H9 (cell line): Measurements from ENCODE around the gene ARID3C. TPM values are rescaled to one million over a fixed set of nuclear protein-coding genes. Genes with fewer than 3 reads are reported as not detected.

Experiments
- DNase-seq: peaks from one replicate; pipeline ENCODE4 v3.0.0-alpha.2; 2017
- H2AFZ ChIP-seq: one replicate; pipeline ENCODE4 v1.6.1; 2013; ENCODE audit warnings: mild to moderate bottlenecking, low read length, control low read depth, moderate library complexity
- H2AK5ac ChIP-seq: 2 replicates; pipeline ENCODE4 v1.6.1; 2013; ENCODE audit warnings: low read length, control low read depth, mixed read lengths; ENCODE audit not compliant: insufficient read length
- H2BK120ac ChIP-seq: one replicate; pipeline ENCODE4 v1.6.1; 2013; ENCODE audit warnings: low read depth, mild to moderate bottlenecking, low read length, control low read depth, inconsistent platforms; ENCODE audit not compliant: poor library complexity, severe bottlenecking
- H2BK12ac ChIP-seq: 2 replicates; pipeline ENCODE4 v1.6.1; 2013; ENCODE audit warnings: low read length, control low read depth, mixed read lengths, low read depth; ENCODE audit not compliant: insufficient read length
- H2BK15ac ChIP-seq: 2 replicates; pipeline ENCODE4 v1.6.1; 2013; ENCODE audit warnings: low read depth, low read length, control low read depth
- H2BK20ac ChIP-seq: one replicate; pipeline ENCODE4 v1.6.1; 2013; ENCODE audit warnings: low read depth, mild to moderate bottlenecking, low read length, control low read depth, inconsistent platforms; ENCODE audit not compliant: poor library complexity, severe bottlenecking
- H2BK5ac ChIP-seq: 2 replicates; pipeline ENCODE4 v1.6.1; 2013; ENCODE audit warnings: low read length, control low read depth, mixed read lengths; ENCODE audit not compliant: insufficient read length
- H3K14ac ChIP-seq: 2 replicates; pipeline ENCODE4 v1.6.1; 2013; ENCODE audit warnings: low read length, control low read depth; ENCODE audit not compliant: insufficient read depth
- H3K18ac ChIP-seq: 2 replicates; pipeline ENCODE4 v1.6.1; 2013; ENCODE audit warnings: low read depth, mild to moderate bottlenecking, mixed read lengths, low read length, control low read depth; ENCODE audit not compliant: insufficient read length
- H3K23ac ChIP-seq: 2 replicates; pipeline ENCODE4 v1.6.1; 2013; ENCODE audit warnings: low read length, control low read depth, mixed read lengths, low read depth; ENCODE audit not compliant: insufficient read length
- H3K23me2 ChIP-seq: 2 replicates; pipeline ENCODE4 v1.6.1; 2013; ENCODE audit warnings: low read depth, mild to moderate bottlenecking, mixed read lengths, low read length, control low read depth; ENCODE audit not compliant: insufficient read length, poor library complexity, severe bottlenecking
- H3K27ac ChIP-seq: 2 replicates; pipeline ENCODE4 v1.5.1; 2013; ENCODE audit warnings: low read length, control low read depth, mixed read lengths, low read depth; ENCODE audit not compliant: insufficient read length
- H3K27me3 ChIP-seq: 2 replicates; pipeline ENCODE4 v1.6.1; 2013; ENCODE audit warnings: low read length, control low read depth, inconsistent platforms; ENCODE audit not compliant: insufficient read depth
- H3K4ac ChIP-seq: 2 replicates; pipeline ENCODE4 v1.6.1; 2013; ENCODE audit warnings: low read depth, mild to moderate bottlenecking, control low read depth, inconsistent platforms, low read length, moderate library complexity
- H3K4me1 ChIP-seq: 2 replicates; pipeline ENCODE4 v1.6.1; 2013; ENCODE audit warnings: low read length, control low read depth, inconsistent platforms; ENCODE audit not compliant: insufficient read depth
- H3K4me2 ChIP-seq: 2 replicates; pipeline ENCODE4 v1.6.1; 2013; ENCODE audit warnings: low read length, control low read depth, mixed read lengths; ENCODE audit not compliant: insufficient read length, insufficient read depth
- H3K56ac ChIP-seq: 2 replicates; pipeline ENCODE4 v1.6.1; 2013; ENCODE audit warnings: low read depth, mild to moderate bottlenecking, mixed read lengths, low read length, control low read depth; ENCODE audit not compliant: insufficient read length
- H3K79me1 ChIP-seq: 2 replicates; pipeline ENCODE4 v1.6.1; 2013; ENCODE audit warnings: low read depth, mild to moderate bottlenecking, moderate library complexity, low read length, control low read depth, inconsistent platforms; ENCODE audit not compliant: insufficient read depth, poor library complexity, severe bottlenecking
- H3K79me2 ChIP-seq: 2 replicates; pipeline ENCODE4 v1.6.1; 2013; ENCODE audit warnings: low read length, control low read depth, inconsistent platforms; ENCODE audit not compliant: insufficient read depth
- H3K9ac ChIP-seq: 2 replicates; pipeline ENCODE4 v1.6.1; 2013; ENCODE audit warnings: low read length, control low read depth, mixed read lengths; ENCODE audit not compliant: insufficient read length; ENCODE audit errors: extremely low read depth
- H3K9me3 ChIP-seq: one replicate; pipeline ENCODE4 v1.6.1; 2013; ENCODE audit warnings: low read depth, low read length, inconsistent platforms; ENCODE audit not compliant: control insufficient read depth
- H3T11ph ChIP-seq: one replicate; pipeline ENCODE4 v1.6.1; 2013; ENCODE audit warnings: mild to moderate bottlenecking, low read length, control low read depth, inconsistent platforms
- H4K20me1 ChIP-seq: one replicate; pipeline ENCODE4 v1.6.1; 2013; ENCODE audit not compliant: control insufficient read depth, insufficient read length, insufficient read depth
- H4K5ac ChIP-seq: 2 replicates; pipeline ENCODE4 v1.6.1; 2013; ENCODE audit warnings: low read depth, mild to moderate bottlenecking, mixed read lengths, low read length, control low read depth; ENCODE audit not compliant: insufficient read length
- H4K8ac ChIP-seq: replicated peaks from 2 replicates; pipeline ENCODE4 v1.6.1; 2013; ENCODE audit warnings: low read length, control low read depth, mixed read lengths, low read depth; ENCODE audit not compliant: insufficient read length
- H4K91ac ChIP-seq: 2 replicates; pipeline ENCODE4 v1.6.1; 2013; ENCODE audit warnings: low read depth, mild to moderate bottlenecking, moderate library complexity, mixed read lengths, low read length, control low read depth; ENCODE audit not compliant: insufficient read length
- H3K27ac Mint-ChIP-seq, 3 experiments: 2 replicates in 2 of 3; 3 replicates in 1 of 3; pipeline ENCODE4 v1.8.0; 2020 to 2021; ENCODE audit warnings: mixed read lengths in 3 of 3, mild to moderate bottlenecking in 1 of 3, moderate library complexity in 1 of 3
- H3K27me3 Mint-ChIP-seq: 2 replicates; pipeline ENCODE4 v1.8.0; 2021; ENCODE audit warnings: low read depth, mild to moderate bottlenecking, moderate library complexity, mixed read lengths
- H3K36me3 Mint-ChIP-seq, 3 experiments: 2 replicates in 2 of 3; 3 replicates in 1 of 3; pipeline ENCODE4 v1.8.0; 2020 to 2021; ENCODE audit warnings: low read depth in 3 of 3, mixed read lengths in 3 of 3; ENCODE audit not compliant: insufficient read depth in 1 of 3
- H3K4me1 Mint-ChIP-seq, 2 experiments: 2 replicates each; pipeline ENCODE4 v1.8.0; 2020; ENCODE audit warnings: mixed read lengths in 2 of 2
- H3K4me3 Mint-ChIP-seq, 2 experiments: 2 replicates in 1 of 2; 3 replicates in 1 of 2; pipeline ENCODE4 v1.8.0; 2020 to 2021; ENCODE audit warnings: mild to moderate bottlenecking in 2 of 2, mixed read lengths in 2 of 2, moderate library complexity in 1 of 2
- H3K9me3 Mint-ChIP-seq, 2 experiments: 2 replicates in 1 of 2; 3 replicates in 1 of 2; pipeline ENCODE4 v1.8.0; 2020; ENCODE audit warnings: mild to moderate bottlenecking in 2 of 2, mixed read lengths in 2 of 2, moderate library complexity in 1 of 2
- CTCF ChIP-seq: fragments of 200-600 bp; sonication (generic); conservative IDR thresholded peaks from 3 replicates; pipeline ENCODE4 v1.8.0; 2021; ENCODE audit warnings: antibody characterized with exemption, mild to moderate bottlenecking
- WGBS: extraction: QIAGEN DNeasy Blood & Tissue Kit; methylation state at CpG from one replicate; pipeline ENCODE4 v1.1.7; 2013; ENCODE audit warnings: missing lambda C conversion rate, low lambda C conversion rate, mixed read lengths; ENCODE audit not compliant: insufficient read length; ENCODE audit errors: extremely low coverage; 5-methylcytosine and 5-hydroxymethylcytosine counted together
- total RNA-seq: library from RNA; stranded (reverse); gene quantifications from 2 replicates; pipeline ENCODE4 v1.2.1, GENCODE V29; 2021

The ARID3C gene
- total RNA-seq, 1 experiment from 2014 or later, result not detected

GRCh38 chr9:34571481-34571810 is 57.4 kb downstream of the ARID3C start:
- Histone ChIP-seq H4K8ac (no peak overlapping the region), H3K14ac (no peak overlapping the region), H2BK5ac (no peak overlapping the region), H2BK15ac (no peak overlapping the region), H4K5ac (no peak overlapping the region), H2BK12ac (no peak overlapping the region), H3K9me3 (no peaks in the 10 kb centered on the region), H3K4ac (no peak overlapping the region), H3K23ac (no peak overlapping the region), H3K18ac (no peak overlapping the region), H3K79me1 (no peaks in the 10 kb centered on the region), H2BK20ac (no peak overlapping the region), H2AFZ (no peak overlapping the region), H3T11ph (no peak overlapping the region), H3K4me1 (peaks cover 1% of the 10 kb centered on the region; the same call in 1 of the 2 replicates), H3K79me2 (no peaks in the 10 kb centered on the region), H4K91ac (no peak overlapping the region), H2AK5ac (no peak overlapping the region), H3K9ac (no peak overlapping the region), H3K4me2 (no peak overlapping the region), H2BK120ac (no peak overlapping the region), H3K27ac (no peak overlapping the region), H4K20me1 (peaks cover 4% of the 10 kb centered on the region), H3K56ac (no peak overlapping the region), H3K23me2 (no peaks in the 10 kb centered on the region), H3K27me3 (no peaks in the 10 kb centered on the region; the same call in 1 of the 2 replicates)
- H3K4me3 Mint-ChIP-seq, result no peak overlapping the region
- peaks cover 38% of the 10 kb centered on the region for H3K27me3 Mint-ChIP-seq
- no peak overlapping the region for H3K27ac Mint-ChIP-seq
- no peaks in the 10 kb centered on the region for H3K36me3 Mint-ChIP-seq
- no peak for TF ChIP-seq CTCF
- no CpG with 5 or more reads among the region's 12 CpGs for WGBS
- peaks cover 30 to 52% of the 10 kb centered on the region in 2 experiments for H3K4me1 Mint-ChIP-seq
- no peaks in the 10 kb centered on the region; a peak in 1 of 5 replicates for H3K9me3 Mint-ChIP-seq
- no peak for DNase-seq

Other genes starting within 250 kb of the ARID3C start
- gene FAM219A, start 170.5 kb downstream of the ARID3C start, total RNA-seq, result 16.7 and 17.5 TPM in 2 replicates
- gene DNAI1, start 170.3 kb downstream of the ARID3C start, total RNA-seq, result 0.22 and 0.83 TPM in 2 replicates
- 11.3 and 14.5 TPM in 2 replicates for gene ENHO, start 106.1 kb downstream of the ARID3C start, total RNA-seq
- gene CNTFR, start 39.3 kb downstream of the ARID3C start, total RNA-seq, result 0.55 and 1.3 TPM in 2 replicates
- gene RPP25L, start 17.0 kb downstream of the ARID3C start, total RNA-seq, result 16.4 and 17.2 TPM in 2 replicates
- gene DCTN3, start 8.6 kb downstream of the ARID3C start, total RNA-seq, result 35.2 and 40.0 TPM in 2 replicates
- gene SIGMAR1, start 8.7 kb upstream of the ARID3C start, total RNA-seq, result 68.2 and 68.3 TPM in 2 replicates
- gene GALT, start 17.6 kb upstream of the ARID3C start, total RNA-seq, result 39.2 and 41.5 TPM in 2 replicates
- 8.7 and 8.9 TPM in 2 replicates for gene IL11RA, start 23.1 kb upstream of the ARID3C start, total RNA-seq
- gene CCL27, start 33.6 kb upstream of the ARID3C start, total RNA-seq, result 0.28 and 1.0 TPM in 2 replicates
- not detected in 2 replicates for gene CCL19, start 62.2 kb upstream of the ARID3C start, total RNA-seq
- not detected in 2 replicates for gene CCL21, start 81.1 kb upstream of the ARID3C start, total RNA-seq